Calu3 (cell line): ENCODE data around the gene MND1. TPM values are rescaled to one million over a fixed set of nuclear protein-coding genes. Genes with fewer than 3 reads are reported as not detected.
A peak's percentile ranks its signal among the peaks of the same experiment; 100 is the strongest.

Experiments
- Bru-seq: library from RNA; stranded (reverse); fragments of 400-500 nt; gene quantifications from one replicate; lab custom pipeline; 2021; lab: Mats Ljungman, UMichigan
- BruChase-seq, 2 experiments: library from RNA; stranded (reverse); fragments of 400-500 nt; gene quantifications; one replicate each; lab custom pipeline; 2021; lab: Mats Ljungman, UMichigan
- BruUV-seq: library from RNA; stranded (reverse); fragments of 400-500 nt; replicated peaks from 2 replicates; lab custom pipeline; 2021; lab: Mats Ljungman, UMichigan
- CTCF ChIA-PET: fragments of 300-600 bp; sonication (Branson Sonifier 250); formaldehyde crosslinking; loops from one replicate; lab custom pipeline; 2022; ENCODE audit warnings: antibody characterized with exemption; lab: Charles Lee
- DNase-seq: peaks from one replicate; pipeline ENCODE4 v3.0.0; 2022
- H3K27ac Mint-ChIP-seq: one replicate; pipeline ENCODE4 v1.8.0; 2022; ENCODE audit warnings: mixed read lengths; ENCODE audit not compliant: unreplicated experiment
- H3K27me3 Mint-ChIP-seq: one replicate; pipeline ENCODE4 v1.8.0; 2022; ENCODE audit warnings: mixed read lengths; ENCODE audit not compliant: unreplicated experiment
- H3K36me3 Mint-ChIP-seq: one replicate; pipeline ENCODE4 v1.8.0; 2022; ENCODE audit warnings: mild to moderate bottlenecking, moderate library complexity, mixed read lengths; ENCODE audit not compliant: insufficient read depth, unreplicated experiment
- H3K4me1 Mint-ChIP-seq: one replicate; pipeline ENCODE4 v1.8.0; 2022; ENCODE audit warnings: mild to moderate bottlenecking, low read depth, mixed read lengths; ENCODE audit not compliant: unreplicated experiment
- H3K4me3 Mint-ChIP-seq: one replicate; pipeline ENCODE4 v1.8.0; 2022; ENCODE audit warnings: mild to moderate bottlenecking, low read depth, moderate library complexity, mixed read lengths; ENCODE audit not compliant: unreplicated experiment
- H3K9me3 Mint-ChIP-seq: one replicate; pipeline ENCODE4 v1.8.0; 2022; ENCODE audit warnings: low read depth, mixed read lengths; ENCODE audit not compliant: unreplicated experiment
- CTCF ChIP-seq: fragments of 200-600 bp; IDR thresholded peaks from one replicate; pipeline ENCODE4 v1.8.0; 2022; ENCODE audit warnings: antibody characterized with exemption; ENCODE audit not compliant: unreplicated experiment
- intact Hi-C: fragments of 100-400 bp; cut with micrococcal nuclease; formaldehyde crosslinking; loops from one replicate; pipeline ENCODE4 v1.10.0; 2022; ENCODE audit not compliant: unreplicated experiment
- long read RNA-seq: library from polyadenylated mRNA; stranded (forward); transcript quantifications from one replicate; pipeline ENCODE4 v2.0.0, GENCODE V29; 2022
- total RNA-seq: library from RNA; stranded (reverse); gene quantifications from 2 replicates; pipeline ENCODE4 v1.2.3, GENCODE V29; 2022

The MND1 gene
- total RNA-seq (12.6 and 13.1 TPM in 2 replicates), Bru-seq, nascent RNA (percentile 76 among the genes with signal in this experiment), BruChase-seq, experiment 1, labeled RNA remaining after a 6-hour chase (percentile 56 among the genes with signal in this experiment), BruChase-seq, experiment 2, labeled RNA remaining after a 2-hour chase (percentile 69 among the genes with signal in this experiment)
- long read RNA-seq, transcript MND1-201 (8 exons, 968 nt): major isoform, 14 of 21 reads
- long read RNA-seq, partial matches to known transcripts: 0 of 21 reads
- long read RNA-seq, other reads (novel, unspliced or antisense): 7 of 21 reads

GRCh38 chr4:153344131-153345011 lies at the start of gene MND1:
Gene MND1, plus strand, starts transcription at chr4:153344688. Its CDS starts 50 bp downstream, at chr4:153344738.
- H3K4me3 Mint-ChIP-seq: peak within 1 kb of the TSS; percentile 75

GRCh38 chr4:153295131-153295755 lies 49.2 kb upstream of the MND1 start:
- peak; percentile 28 for DNase-seq
- TF ChIP-seq CTCF: no peak
- Mint-ChIP-seq H3K27me3 (no peaks in the 10 kb centered on the region), H3K9me3 (peaks cover 3% of the 10 kb centered on the region), H3K27ac (no peak overlapping the region), H3K36me3 (peaks cover 10% of the 10 kb centered on the region), H3K4me1 (peaks cover 8% of the 10 kb centered on the region), H3K4me3 (no peak overlapping the region)
- CTCF ChIA-PET: no interaction called here
- no TSS peak for BruUV-seq
- intact Hi-C loops: no loop called here

More at GRCh38 chr4:153344131-153345011, at the start of gene MND1:
- peak; percentile 89 for DNase-seq
- TSS peak; percentile 42 for BruUV-seq
- CTCF ChIA-PET: no interaction called here
- intact Hi-C loops: loop anchor here (1.0 kb wide), 1 partner anchor 232 kb away; no protein-coding TSS in a partner anchor
- peak within 1 kb of the TSS; percentile 44 for H3K27ac Mint-ChIP-seq
- no peaks in the 10 kb centered on the region for H3K9me3 Mint-ChIP-seq
- TF ChIP-seq CTCF: peak; percentile 81
- peaks cover 41% of the 10 kb centered on the region for H3K4me1 Mint-ChIP-seq
- no peaks in the 10 kb centered on the region for H3K27me3 Mint-ChIP-seq
- peaks cover 10% of the 10 kb centered on the region for H3K36me3 Mint-ChIP-seq

- BruUV-seq: no TSS peak
- H3K27ac Mint-ChIP-seq: no peak overlapping the region
- no peaks in the 10 kb centered on the region for H3K27me3 Mint-ChIP-seq
- intact Hi-C loops: no loop called here
- CTCF ChIA-PET: interaction anchor here (0.7 kb wide), 1 partner anchor 1291 kb away, joined by 4 read pairs; no protein-coding TSS in a partner anchor
- H3K4me3 Mint-ChIP-seq: no peak overlapping the region
- peaks cover 8% of the 10 kb centered on the region for H3K4me1 Mint-ChIP-seq
- peaks cover 3% of the 10 kb centered on the region for H3K9me3 Mint-ChIP-seq
- peaks cover 16% of the 10 kb centered on the region for H3K36me3 Mint-ChIP-seq
- TF ChIP-seq CTCF: no peak
- no peak for DNase-seq
Measured at GRCh38 chr4:153296040-153296823, 48.3 kb upstream of the MND1 start.
